Subcutaneous adipose tissue (tissue), 4 donors: ENCODE data around the gene THOC5. TPM values are rescaled to one million over a fixed set of nuclear protein-coding genes. Genes with fewer than 3 reads are reported as not detected.

ENCODE experiments used
- CTCF ChIP-seq: fragments of 450-650 bp; IDR thresholded peaks from one replicate; pipeline ENCODE4 v1.5.1; 2016; ENCODE audit warnings: low read depth, mild to moderate bottlenecking, control low read depth, antibody characterized with exemption, moderate library complexity
- total RNA-seq, 4 donors: library from RNA; depleted of rRNA; stranded (reverse); fragments of >200 nt; gene quantifications; one replicate each; pipeline ENCODE4 v1.1.0, GENCODE V29; 2016

Gene THOC5
- total RNA-seq, 4 donors from 2014 or later = 26.9 to 55.8 (median 46.2) TPM

DNA sequence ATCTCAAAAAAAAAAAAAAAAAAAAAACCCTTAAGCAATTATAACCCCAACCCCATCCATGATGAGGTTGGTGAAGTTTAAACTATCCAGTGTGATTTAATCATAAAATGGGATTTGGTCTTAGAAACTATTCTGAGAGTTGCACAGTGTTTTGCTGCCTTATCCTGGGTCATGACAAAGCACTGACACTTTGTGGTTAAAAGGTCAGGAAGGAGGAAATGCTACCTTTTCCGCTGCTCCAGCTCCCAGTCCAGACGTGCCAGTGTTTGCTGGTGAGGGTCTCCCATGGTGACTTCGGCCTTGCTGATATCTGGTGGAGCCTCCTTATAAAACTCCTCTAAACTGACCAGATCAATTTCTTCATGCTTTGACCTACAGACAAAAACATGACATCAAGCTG is 14.5 kb downstream of the THOC5 start:
- no peak for TF ChIP-seq CTCF

- TF ChIP-seq CTCF = no peak
These were observed 17.1 kb downstream of the THOC5 start for GRCh38 chr22:29536411-29536810.

DNA sequence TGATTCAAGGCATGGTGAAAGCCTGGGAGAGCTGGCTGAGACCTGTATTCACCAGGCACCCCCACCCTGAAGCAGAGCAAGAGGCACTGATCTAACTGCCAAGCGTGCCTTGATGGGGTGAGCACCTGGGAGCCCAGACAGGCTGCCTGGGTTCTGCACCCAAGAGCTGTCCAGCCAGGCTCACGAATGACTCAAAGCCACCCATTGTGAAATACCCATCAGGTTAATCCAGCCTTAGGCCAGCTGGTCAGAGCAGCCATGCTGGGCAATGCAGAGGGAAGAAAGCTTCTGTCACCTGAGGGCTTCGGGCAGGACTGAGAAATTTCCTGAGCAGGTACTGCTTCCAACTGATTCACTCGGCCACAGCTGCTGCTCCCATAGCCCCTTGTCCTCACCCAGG is 22.1 kb downstream of the THOC5 start:
- no peak for TF ChIP-seq CTCF

- no peak for TF ChIP-seq CTCF
These were observed 22.8 kb downstream of the THOC5 start for GRCh38 chr22:29530716-29531115.

- TF ChIP-seq CTCF = no peak
These were observed 25.4 kb downstream of the THOC5 start for GRCh38 chr22:29528144-29528543.

- no peak for TF ChIP-seq CTCF
These were observed 28.9 kb downstream of the THOC5 start for GRCh38 chr22:29524442-29525191.

- TF ChIP-seq CTCF = no peak
These were observed 29.8 kb downstream of the THOC5 start for GRCh38 chr22:29523761-29524160.
